HFFc6 (cell line): ENCODE data around the gene TBCE. TPM values are rescaled to one million over a fixed set of nuclear protein-coding genes. Genes with fewer than 3 reads are reported as not detected.

ENCODE experiments used
- DNase-seq: peaks from one replicate; pipeline ENCODE4 v3.0.0-alpha.2; 2018
- H3K27ac Mint-ChIP-seq: 2 replicates; pipeline ENCODE4 v1.8.0; 2020; ENCODE audit warnings: mild to moderate bottlenecking, mixed read lengths
- H3K27me3 Mint-ChIP-seq: 2 replicates; pipeline ENCODE4 v1.8.0; 2021; ENCODE audit warnings: mild to moderate bottlenecking, moderate library complexity, mixed read lengths; ENCODE audit not compliant: insufficient read depth
- H3K36me3 Mint-ChIP-seq: 2 replicates; pipeline ENCODE4 v1.8.0; 2021; ENCODE audit warnings: low read depth, mixed read lengths
- H3K4me1 Mint-ChIP-seq: 2 replicates; pipeline ENCODE4 v1.8.0; 2020; ENCODE audit warnings: low read depth, mixed read lengths
- H3K4me3 Mint-ChIP-seq: 2 replicates; pipeline ENCODE4 v1.8.0; 2020; ENCODE audit warnings: mild to moderate bottlenecking, moderate library complexity, mixed read lengths
- H3K9me3 Mint-ChIP-seq: 2 replicates; pipeline ENCODE4 v1.8.0; 2020; ENCODE audit warnings: mild to moderate bottlenecking, mixed read lengths
- CTCF ChIP-seq: fragments of 200-600 bp; sonication (generic); IDR thresholded peaks from 2 replicates; pipeline ENCODE4 v1.5.0; 2021; ENCODE audit warnings: antibody characterized with exemption, mild to moderate bottlenecking
- total RNA-seq, 6 experiments: library from RNA; stranded (reverse); fragmentation: NEBNext Ultra II Directional; extraction: Animal tissue kit (Norgen Biotek cat#: 25700); gene quantifications; 2 replicates in 1 of 6; 3 replicates in 5 of 6; pipeline ENCODE4 v1.2.3, GENCODE V29; 2021

TBCE gene
- total RNA-seq, 6 experiments from 2014 or later, result 20.0 to 29.4 (median 26.0) TPM

- H3K36me3 Mint-ChIP-seq, result peaks cover 11% of the 10 kb centered on the region
- H3K4me3 Mint-ChIP-seq, result no peak overlapping the region
Observed at GRCh38 chr1:235470741-235471439, 103.7 kb downstream of the TBCE start.

GRCh38 chr1:235473806-235474205 lies 106.6 kb downstream of the TBCE start:
- DNase-seq, result no peak

More at GRCh38 chr1:235470741-235471439, 103.7 kb downstream of the TBCE start:
- Mint-ChIP-seq H3K4me1 (peaks cover 16% of the 10 kb centered on the region), H3K27ac (no peak overlapping the region), H3K27me3 (no peaks in the 10 kb centered on the region), H3K9me3 (no peaks in the 10 kb centered on the region)
- no peak for DNase-seq
- no peak for TF ChIP-seq CTCF

GRCh38 chr1:235483090-235483489 lies 115.9 kb downstream of the TBCE start:
- H3K36me3 Mint-ChIP-seq, result peaks cover 33% of the 10 kb centered on the region
- no peak overlapping the region for H3K4me3 Mint-ChIP-seq
- no peak for DNase-seq
- H3K27ac Mint-ChIP-seq, result no peak overlapping the region
- H3K27me3 Mint-ChIP-seq, result no peaks in the 10 kb centered on the region; the same call in 1 of the 2 replicates
- H3K9me3 Mint-ChIP-seq, result no peaks in the 10 kb centered on the region
- TF ChIP-seq CTCF, result no peak
- peaks cover 20% of the 10 kb centered on the region for H3K4me1 Mint-ChIP-seq

More at GRCh38 chr1:235473806-235474205, 106.6 kb downstream of the TBCE start:
- no peaks in the 10 kb centered on the region for H3K27me3 Mint-ChIP-seq
- no peak overlapping the region for H3K4me3 Mint-ChIP-seq
- H3K9me3 Mint-ChIP-seq, result no peaks in the 10 kb centered on the region
- H3K36me3 Mint-ChIP-seq, result peaks cover 21% of the 10 kb centered on the region
- H3K27ac Mint-ChIP-seq, result no peak overlapping the region
- no peak for TF ChIP-seq CTCF
- peaks cover 13% of the 10 kb centered on the region for H3K4me1 Mint-ChIP-seq

- Mint-ChIP-seq H3K4me3 (no peak overlapping the region), H3K9me3 (no peaks in the 10 kb centered on the region), H3K27me3 (no peaks in the 10 kb centered on the region), H3K36me3 (peaks cover 16% of the 10 kb centered on the region), H3K27ac (no peak overlapping the region; the same call in 1 of the 2 replicates), H3K4me1 (peaks cover 27% of the 10 kb centered on the region)
- TF ChIP-seq CTCF, result no peak
- DNase-seq, result no peak
Observed at GRCh38 chr1:235485558-235485957, 118.3 kb downstream of the TBCE start.

- Mint-ChIP-seq H3K4me1 (peaks cover 27% of the 10 kb centered on the region), H3K9me3 (no peaks in the 10 kb centered on the region), H3K27me3 (no peaks in the 10 kb centered on the region), H3K4me3 (no peak overlapping the region), H3K36me3 (peaks cover 16% of the 10 kb centered on the region), H3K27ac (no peak overlapping the region)
- no peak for TF ChIP-seq CTCF
- no peak for DNase-seq
Observed at GRCh38 chr1:235486321-235486720, 119.1 kb downstream of the TBCE start.
